Upper lobe of right lung (tissue), 1 donor: ENCODE measurements around the gene ARHGEF5. TPM values are rescaled to one million over a fixed set of nuclear protein-coding genes. Genes with fewer than 3 reads are reported as not detected.
"Not testable (repeated sequence)": the region's sequence is repeated elsewhere in the genome, so short reads cannot be mapped to it uniquely, and the experiment has no call there.

ENCODE experiments used
- ATAC-seq: fragments of 200-7000 bp; cut with Tn5 transposase; one replicate; pipeline ENCODE4 v1.9.1; 2020; ENCODE audit warnings: mild to moderate bottlenecking, moderate library complexity
- DNase-seq: peaks from one replicate; pipeline ENCODE4 v3.0.0-alpha.2; 2020
- H3K27ac ChIP-seq: fragments of 200-600 bp; one replicate; pipeline ENCODE4 v1.8.0; 2022
- H3K27me3 ChIP-seq: fragments of 200-600 bp; one replicate; pipeline ENCODE4 v1.8.0; 2022; ENCODE audit warnings: mild to moderate bottlenecking
- H3K36me3 ChIP-seq: fragments of 200-600 bp; one replicate; pipeline ENCODE4 v1.8.0; 2022
- H3K4me1 ChIP-seq: fragments of 200-600 bp; one replicate; pipeline ENCODE4 v1.8.0; 2022
- H3K4me3 ChIP-seq: fragments of 200-600 bp; one replicate; pipeline ENCODE4 v1.8.0; 2022; ENCODE audit warnings: mild to moderate bottlenecking
- H3K9me3 ChIP-seq: fragments of 200-600 bp; one replicate; pipeline ENCODE4 v1.8.0; 2022
- CTCF ChIP-seq: fragments of 200-600 bp; IDR thresholded peaks from one replicate; pipeline ENCODE4 v1.8.0; 2022; ENCODE audit warnings: antibody characterized with exemption
- intact Hi-C: fragments of 100-400 bp; cut with DNase I; formaldehyde crosslinking; loops from one replicate; pipeline ENCODE4 v1.11.0; 2022
- total RNA-seq: library from RNA; stranded (reverse); fragmentation: NEBNext Ultra II Directional; extraction: Animal tissue kit (Norgen Biotek cat#: 25700); gene quantifications from one replicate; pipeline ENCODE4 v1.2.1, GENCODE V29; 2021
- donor health status: DM: no; HTN: yes; CAD: no; lungs with severe emphysema.

The ARHGEF5 gene
- total RNA-seq, 1 donor from 2014 or later = 36.9 TPM

GRCh38 chr7:144414815-144415214 is 59.6 kb downstream of the ARHGEF5 start:
- no peak for DNase-seq
- no peaks in the 10 kb centered on the region for H3K9me3 ChIP-seq
- H3K4me3 ChIP-seq = no peak overlapping the region
- H3K27ac ChIP-seq = no peak overlapping the region
- no peak for ATAC-seq
- no peaks in the 10 kb centered on the region for H3K36me3 ChIP-seq
- intact Hi-C loops = no loop called here
- H3K4me1 ChIP-seq = no peaks in the 10 kb centered on the region
- H3K27me3 ChIP-seq = no peaks in the 10 kb centered on the region
- no peak for TF ChIP-seq CTCF

GRCh38 chr7:144415858-144416257 is 60.7 kb downstream of the ARHGEF5 start:
- intact Hi-C loops = no loop called here
- no peak overlapping the region for H3K4me3 ChIP-seq
- no peaks in the 10 kb centered on the region for H3K9me3 ChIP-seq
- no peak for DNase-seq
- H3K27ac ChIP-seq = no peak overlapping the region
- no peaks in the 10 kb centered on the region for H3K27me3 ChIP-seq
- no peak for TF ChIP-seq CTCF
- ATAC-seq = no peak
- no peaks in the 10 kb centered on the region for H3K36me3 ChIP-seq
- no peaks in the 10 kb centered on the region for H3K4me1 ChIP-seq

GRCh38 chr7:144416341-144416740 is 61.1 kb downstream of the ARHGEF5 start:
- no peak for TF ChIP-seq CTCF
- H3K27me3 ChIP-seq = no peaks in the 10 kb centered on the region
- H3K36me3 ChIP-seq = no peaks in the 10 kb centered on the region
- H3K4me1 ChIP-seq = no peaks in the 10 kb centered on the region
- no peaks in the 10 kb centered on the region for H3K9me3 ChIP-seq
- DNase-seq = no peak
- no peak overlapping the region for H3K4me3 ChIP-seq
- ATAC-seq = no peak
- no peak overlapping the region for H3K27ac ChIP-seq
- intact Hi-C loops = no loop called here

GRCh38 chr7:144418931-144419330 is 63.7 kb downstream of the ARHGEF5 start:
- intact Hi-C loops, H3K36me3 ChIP-seq, H3K27me3 ChIP-seq, H3K4me1 ChIP-seq, DNase-seq, H3K27ac ChIP-seq, H3K4me3 ChIP-seq, ATAC-seq, H3K9me3 ChIP-seq: not testable (repeated sequence)

- not testable (repeated sequence) for H3K4me3 ChIP-seq, DNase-seq
Measured at GRCh38 chr7:144427539-144427938, 72.3 kb downstream of the ARHGEF5 start.

GRCh38 chr7:144428431-144428830 is 73.2 kb downstream of the ARHGEF5 start:
- intact Hi-C loops = no loop called here
- Histone ChIP-seq H3K4me1 (no peaks in the 10 kb centered on the region), H3K27ac (no peak overlapping the region), H3K27me3 (no peaks in the 10 kb centered on the region), H3K9me3 (peaks cover 5% of the 10 kb centered on the region), H3K36me3 (no peaks in the 10 kb centered on the region), H3K4me3 (no peak overlapping the region)
- DNase-seq (no peak), ATAC-seq (no peak)
- TF ChIP-seq CTCF = no peak

More at GRCh38 chr7:144427539-144427938, 72.3 kb downstream of the ARHGEF5 start:
- ATAC-seq, H3K27ac ChIP-seq, intact Hi-C loops, H3K9me3 ChIP-seq, H3K36me3 ChIP-seq, H3K27me3 ChIP-seq, H3K4me1 ChIP-seq: not testable (repeated sequence)

Other genes starting within 250 kb of the ARHGEF5 start
- gene OR2A2, start 245.8 kb upstream of the ARHGEF5 start, total RNA-seq = not detected
- gene OR2A14, start 232.2 kb upstream of the ARHGEF5 start, total RNA-seq = not detected
- gene CTAGE4, start 171.9 kb upstream of the ARHGEF5 start, total RNA-seq = 9.5 TPM
- 11.5 TPM for gene ARHGEF35, start 159.6 kb upstream of the ARHGEF5 start, total RNA-seq
- not detected for gene OR2A42, start 115.8 kb upstream of the ARHGEF5 start, total RNA-seq
- 13.9 TPM for gene OR2A7, start 90.6 kb upstream of the ARHGEF5 start, total RNA-seq
- 4.9 TPM for gene CTAGE8, start 86.1 kb upstream of the ARHGEF5 start, total RNA-seq
- gene OR2A1, start 43.0 kb upstream of the ARHGEF5 start, total RNA-seq = not detected
- not detected for gene NOBOX, start 48.3 kb downstream of the ARHGEF5 start, total RNA-seq